ENCODE measurements around the gene ZSWIM7.

The ZSWIM7 gene

GRCh38 chr17:15930426-15930825, 69.1 kb downstream of the ZSWIM7 start:
- no peak for TF ChIP-seq CTCF (IDR thresholded peaks at IDR 0.05; ENCODE audit: low read depth, low read length, missing control alignments)
- no peaks in the 10 kb centered on the region for H3K27me3 ChIP-seq (replicated peaks)
- H3K4me3 ChIP-seq (ENCODE audit: low read depth, low read length): no peak overlapping the region
- DNase-seq: no peak
- H3K27ac ChIP-seq: no peak overlapping the region
- H3K36me3 ChIP-seq (replicated peaks): no peaks in the 10 kb centered on the region
- in situ Hi-C loops (cut with HindIII; ENCODE audit: low pct_ligation_motif_present, low sequenced_read_pairs): no loop called here

GRCh38 chr17:15929941-15930340, 69.6 kb downstream of the ZSWIM7 start:
- Histone ChIP-seq H3K27ac (no peak overlapping the region), H3K4me3 (ENCODE audit: low read depth, low read length) (no peak overlapping the region), H3K27me3 (replicated peaks) (no peaks in the 10 kb centered on the region), H3K36me3 (replicated peaks) (no peaks in the 10 kb centered on the region)
- DNase-seq: no peak
- TF ChIP-seq CTCF (IDR thresholded peaks at IDR 0.05; ENCODE audit: low read depth, low read length, missing control alignments): no peak
- in situ Hi-C loops (cut with HindIII; ENCODE audit: low pct_ligation_motif_present, low sequenced_read_pairs): no loop called here

DNA sequence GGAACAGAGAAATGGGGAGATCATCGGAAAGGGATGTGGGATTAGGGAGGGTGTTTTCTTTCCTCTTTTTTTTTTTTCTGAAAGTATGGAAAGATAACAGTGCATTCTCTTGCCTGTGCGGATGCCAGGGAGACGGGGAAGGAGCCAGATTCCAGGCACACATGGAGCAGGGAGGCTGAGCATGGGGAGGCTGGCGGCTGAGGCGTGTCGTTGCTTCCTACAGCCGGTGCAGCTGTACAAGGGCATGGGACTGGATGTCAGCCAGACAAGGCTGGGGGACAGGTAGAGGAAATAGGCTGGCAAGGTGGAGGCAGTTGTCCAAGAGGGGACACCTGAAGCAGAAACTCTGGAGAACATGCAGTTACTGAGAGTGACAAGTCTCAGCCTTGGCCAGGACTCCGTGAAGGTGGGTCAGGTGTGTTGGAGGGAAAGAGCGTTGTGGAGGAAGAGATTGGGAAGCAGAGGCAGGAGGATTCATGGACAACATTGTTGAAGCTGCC, 71.2 kb downstream of the ZSWIM7 start:
- Histone ChIP-seq H3K4me3 (ENCODE audit: low read depth, low read length) (no peak overlapping the region), H3K27me3 (replicated peaks) (no peaks in the 10 kb centered on the region), H3K27ac (no peak overlapping the region), H3K36me3 (replicated peaks) (no peaks in the 10 kb centered on the region)
- in situ Hi-C loops (cut with HindIII; ENCODE audit: low pct_ligation_motif_present, low sequenced_read_pairs): no loop called here
- DNase-seq: no peak
- TF ChIP-seq CTCF (IDR thresholded peaks at IDR 0.05; ENCODE audit: low read depth, low read length, missing control alignments): no peak
